Kidney tubule cell (primary cell): ENCODE measurements around the gene ADRA2C.

Source experiments
- DNase-seq: peaks from one replicate; pipeline ENCODE4 v3.0.0-alpha.2; 2018; ENCODE audit warnings: low spot score

Gene ADRA2C

DNA sequence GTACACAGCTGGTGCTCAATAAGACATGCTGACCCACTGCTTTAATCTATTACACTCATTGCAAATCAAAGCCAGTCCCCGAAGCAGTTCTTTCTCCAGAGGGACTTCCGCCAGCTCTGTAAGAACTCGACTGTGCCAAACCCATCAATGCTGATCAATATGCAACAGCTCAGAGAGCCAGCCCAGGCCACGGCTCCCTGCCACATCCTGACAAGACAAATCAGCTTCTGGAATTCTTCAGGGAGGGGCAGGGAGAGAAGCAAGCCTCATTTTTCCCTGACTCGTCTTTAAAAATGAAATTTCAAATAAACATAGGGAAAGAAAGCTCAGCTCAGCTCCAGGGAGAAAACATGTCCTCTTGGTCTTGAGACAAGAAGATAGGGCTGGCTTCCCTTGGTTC is 5.3 kb upstream of the ADRA2C start:
- DNase-seq, result no peak

DNA sequence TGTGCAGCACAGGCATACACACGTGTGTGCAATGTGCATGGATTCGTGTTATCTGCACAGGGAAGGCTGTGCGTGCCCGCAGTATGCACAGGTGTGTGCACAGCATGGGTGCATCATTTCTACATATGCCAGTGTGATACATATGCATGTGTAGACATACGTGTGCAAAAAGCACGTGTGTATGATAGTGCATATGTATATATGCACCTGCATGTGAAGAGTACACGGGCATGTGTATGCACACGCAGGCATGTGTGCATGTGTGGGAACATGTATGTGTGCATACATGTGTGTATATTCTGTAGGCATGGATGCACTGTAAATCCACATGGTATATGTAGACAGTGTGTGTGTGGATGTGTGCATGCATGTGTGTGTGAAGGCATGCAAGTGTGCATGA is 3.9 kb upstream of the ADRA2C start:
- no peak for DNase-seq

DNA sequence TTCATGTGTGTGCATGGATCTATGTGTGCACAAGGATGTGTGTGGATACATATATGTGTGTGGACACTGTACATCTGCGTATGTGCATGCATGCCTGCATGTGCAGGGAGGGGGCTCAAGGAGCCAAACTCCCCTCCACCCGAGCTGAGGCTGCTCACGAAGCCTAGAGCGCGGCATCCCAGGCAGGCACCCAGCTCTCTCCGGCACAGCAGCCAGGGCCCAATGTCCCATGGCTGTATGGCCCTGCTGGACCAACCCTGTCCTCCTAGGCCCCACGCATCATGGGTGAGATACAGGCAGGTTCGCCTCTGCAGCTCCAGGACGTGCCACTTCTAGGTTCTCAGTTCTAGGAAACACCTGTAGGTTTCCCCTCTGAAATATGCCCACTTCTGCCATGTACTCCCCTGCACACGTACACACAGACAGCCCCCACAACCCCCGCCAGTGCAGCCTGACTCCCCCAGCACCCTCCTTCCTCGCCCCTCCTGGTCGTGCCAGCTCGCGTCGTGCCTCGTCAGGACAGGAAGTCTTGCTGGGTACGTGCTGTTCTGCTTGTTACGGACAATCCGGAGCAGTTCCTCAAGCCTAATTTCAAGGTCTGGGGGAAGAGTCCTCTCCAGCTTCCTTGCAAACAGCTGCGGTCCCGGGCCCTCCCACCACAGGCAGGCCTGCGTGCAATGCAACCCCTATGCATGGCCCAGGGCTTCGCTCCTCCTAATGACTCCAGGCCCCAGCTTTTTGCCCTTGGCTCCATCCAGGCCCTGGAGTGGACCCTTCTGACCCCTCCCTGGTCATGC is 3.2 kb upstream of the ADRA2C start:
- DNase-seq, result no peak

DNA sequence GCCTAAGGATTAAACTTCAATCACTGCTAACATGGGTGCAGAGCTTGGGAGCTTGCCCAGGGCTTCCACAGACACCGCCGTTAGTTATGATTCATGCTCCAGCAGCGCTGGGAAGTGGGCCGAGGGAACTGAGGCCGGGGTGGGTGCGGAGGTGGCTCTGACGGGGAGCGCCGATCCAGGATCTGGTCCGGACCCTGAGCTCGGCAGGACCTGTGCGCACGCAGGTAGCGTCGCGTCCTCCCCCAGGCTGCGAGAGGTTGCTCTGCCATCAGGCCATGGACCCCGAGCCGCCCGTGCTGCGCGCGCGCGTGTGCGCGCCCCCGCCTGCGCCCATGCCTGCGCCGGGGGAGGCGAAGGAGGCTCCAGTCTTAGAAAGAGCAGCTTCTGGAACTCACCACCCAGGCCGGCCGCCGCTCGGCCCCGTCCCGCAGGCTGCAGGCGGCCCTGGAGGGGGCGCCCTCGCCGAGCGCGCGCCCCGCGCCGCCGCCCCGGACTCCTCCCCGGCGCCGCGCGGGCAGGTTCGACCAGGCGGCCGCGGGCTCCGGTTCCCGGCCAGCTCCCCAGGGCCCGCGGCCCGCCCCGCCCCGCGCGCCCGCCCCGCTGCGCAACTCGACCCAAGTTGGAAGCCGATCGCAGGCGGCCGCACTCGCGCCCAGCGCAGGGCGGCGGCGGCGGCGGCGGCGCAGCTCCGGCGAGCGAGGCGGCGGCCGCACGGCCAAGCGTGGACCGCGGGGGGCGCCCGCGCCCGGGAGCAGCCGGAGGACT is 732 bp upstream of the ADRA2C start:
- peak; percentile 67 for DNase-seq

DNA sequence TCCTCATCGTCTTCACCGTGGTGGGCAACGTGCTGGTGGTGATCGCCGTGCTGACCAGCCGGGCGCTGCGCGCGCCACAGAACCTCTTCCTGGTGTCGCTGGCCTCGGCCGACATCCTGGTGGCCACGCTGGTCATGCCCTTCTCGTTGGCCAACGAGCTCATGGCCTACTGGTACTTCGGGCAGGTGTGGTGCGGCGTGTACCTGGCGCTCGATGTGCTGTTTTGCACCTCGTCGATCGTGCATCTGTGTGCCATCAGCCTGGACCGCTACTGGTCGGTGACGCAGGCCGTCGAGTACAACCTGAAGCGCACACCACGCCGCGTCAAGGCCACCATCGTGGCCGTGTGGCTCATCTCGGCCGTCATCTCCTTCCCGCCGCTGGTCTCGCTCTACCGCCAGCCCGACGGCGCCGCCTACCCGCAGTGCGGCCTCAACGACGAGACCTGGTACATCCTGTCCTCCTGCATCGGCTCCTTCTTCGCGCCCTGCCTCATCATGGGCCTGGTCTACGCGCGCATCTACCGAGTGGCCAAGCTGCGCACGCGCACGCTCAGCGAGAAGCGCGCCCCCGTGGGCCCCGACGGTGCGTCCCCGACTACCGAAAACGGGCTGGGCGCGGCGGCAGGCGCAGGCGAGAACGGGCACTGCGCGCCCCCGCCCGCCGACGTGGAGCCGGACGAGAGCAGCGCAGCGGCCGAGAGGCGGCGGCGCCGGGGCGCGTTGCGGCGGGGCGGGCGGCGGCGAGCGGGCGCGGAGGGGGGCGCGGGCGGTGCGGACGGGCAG is 792 bp downstream of the ADRA2C start:
- DNase-seq, result peak; percentile 5

DNA sequence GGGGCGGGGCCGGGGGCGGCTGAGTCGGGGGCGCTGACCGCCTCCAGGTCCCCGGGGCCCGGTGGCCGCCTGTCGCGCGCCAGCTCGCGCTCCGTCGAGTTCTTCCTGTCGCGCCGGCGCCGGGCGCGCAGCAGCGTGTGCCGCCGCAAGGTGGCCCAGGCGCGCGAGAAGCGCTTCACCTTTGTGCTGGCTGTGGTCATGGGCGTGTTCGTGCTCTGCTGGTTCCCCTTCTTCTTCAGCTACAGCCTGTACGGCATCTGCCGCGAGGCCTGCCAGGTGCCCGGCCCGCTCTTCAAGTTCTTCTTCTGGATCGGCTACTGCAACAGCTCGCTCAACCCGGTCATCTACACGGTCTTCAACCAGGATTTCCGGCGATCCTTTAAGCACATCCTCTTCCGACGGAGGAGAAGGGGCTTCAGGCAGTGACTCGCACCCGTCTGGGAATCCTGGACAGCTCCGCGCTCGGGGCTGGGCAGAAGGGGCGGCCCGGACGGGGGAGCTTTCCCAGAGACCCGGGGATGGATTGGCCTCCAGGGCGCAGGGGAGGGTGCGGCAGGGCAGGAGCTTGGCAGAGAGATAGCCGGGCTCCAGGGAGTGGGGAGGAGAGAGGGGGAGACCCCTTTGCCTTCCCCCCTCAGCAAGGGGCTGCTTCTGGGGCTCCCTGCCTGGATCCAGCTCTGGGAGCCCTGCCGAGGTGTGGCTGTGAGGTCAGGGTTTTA is 1.5 kb downstream of the ADRA2C start:
- peak; percentile 23 for DNase-seq

DNA sequence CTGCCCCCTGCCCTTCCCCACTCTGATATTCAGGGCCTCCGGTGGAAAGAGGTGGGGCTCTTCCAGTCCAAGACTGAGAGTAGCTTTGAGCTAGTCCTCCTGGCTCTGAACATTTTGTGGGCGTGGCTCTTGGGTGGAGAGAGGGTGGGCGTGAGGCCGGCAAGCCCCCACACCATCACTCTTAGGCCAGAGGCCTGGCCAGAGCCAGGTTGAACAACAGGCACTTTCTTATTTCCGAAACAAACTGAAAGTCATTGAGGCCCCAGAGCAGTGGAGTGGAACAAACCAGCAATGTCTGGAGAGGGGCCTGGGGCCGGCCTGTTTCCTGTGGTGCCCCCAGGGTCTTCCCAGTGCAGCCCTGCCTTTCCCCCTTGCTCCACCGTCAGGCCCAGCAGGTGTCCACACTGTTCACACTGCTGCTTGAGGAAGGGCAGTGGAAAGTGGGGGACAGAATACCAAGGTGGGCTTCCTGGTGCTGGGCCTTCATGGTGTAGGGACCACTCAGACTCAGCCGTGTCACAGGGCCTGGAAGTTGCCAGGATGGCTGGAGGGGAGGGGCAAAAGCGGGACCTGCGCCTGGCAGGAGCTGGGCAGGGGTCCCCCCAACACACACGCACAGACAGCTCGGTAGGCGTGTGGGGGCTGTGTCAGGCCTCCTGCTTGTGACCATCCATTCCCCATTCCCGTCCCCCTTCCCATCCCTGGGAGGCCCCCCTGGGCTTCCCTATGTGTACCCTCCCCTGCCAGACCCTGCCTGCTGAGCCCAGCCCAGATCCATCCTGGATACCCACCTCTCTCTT is 2.9 kb downstream of the ADRA2C start:
- DNase-seq, result no peak

DNA sequence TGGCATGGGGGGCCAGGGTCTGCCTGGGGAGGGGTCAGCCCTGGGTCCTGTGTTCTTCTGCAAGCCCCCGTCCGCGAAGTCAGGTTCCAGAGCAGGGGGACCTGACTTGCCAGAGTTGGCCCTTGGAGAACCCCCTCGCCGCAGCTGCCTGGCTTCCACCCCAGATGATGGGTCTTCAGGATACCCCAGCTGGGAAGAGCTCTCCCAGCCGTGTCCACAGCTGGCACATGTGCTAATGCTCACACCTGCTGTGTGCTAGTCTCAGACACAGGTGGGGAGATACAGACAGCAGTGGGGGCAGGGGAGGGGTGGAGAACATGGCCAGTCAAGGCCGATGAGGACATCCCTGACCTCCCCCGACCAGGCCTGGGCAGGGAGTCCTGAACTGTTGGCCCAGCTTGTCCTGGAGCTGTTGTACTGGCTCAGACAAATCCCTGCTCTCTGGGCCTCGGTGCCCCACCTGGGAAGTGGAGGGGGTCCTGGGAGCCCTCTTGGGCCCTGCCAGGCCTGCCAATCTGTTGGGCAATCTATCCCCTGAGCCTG is 3.5 kb downstream of the ADRA2C start:
- no peak for DNase-seq

DNA sequence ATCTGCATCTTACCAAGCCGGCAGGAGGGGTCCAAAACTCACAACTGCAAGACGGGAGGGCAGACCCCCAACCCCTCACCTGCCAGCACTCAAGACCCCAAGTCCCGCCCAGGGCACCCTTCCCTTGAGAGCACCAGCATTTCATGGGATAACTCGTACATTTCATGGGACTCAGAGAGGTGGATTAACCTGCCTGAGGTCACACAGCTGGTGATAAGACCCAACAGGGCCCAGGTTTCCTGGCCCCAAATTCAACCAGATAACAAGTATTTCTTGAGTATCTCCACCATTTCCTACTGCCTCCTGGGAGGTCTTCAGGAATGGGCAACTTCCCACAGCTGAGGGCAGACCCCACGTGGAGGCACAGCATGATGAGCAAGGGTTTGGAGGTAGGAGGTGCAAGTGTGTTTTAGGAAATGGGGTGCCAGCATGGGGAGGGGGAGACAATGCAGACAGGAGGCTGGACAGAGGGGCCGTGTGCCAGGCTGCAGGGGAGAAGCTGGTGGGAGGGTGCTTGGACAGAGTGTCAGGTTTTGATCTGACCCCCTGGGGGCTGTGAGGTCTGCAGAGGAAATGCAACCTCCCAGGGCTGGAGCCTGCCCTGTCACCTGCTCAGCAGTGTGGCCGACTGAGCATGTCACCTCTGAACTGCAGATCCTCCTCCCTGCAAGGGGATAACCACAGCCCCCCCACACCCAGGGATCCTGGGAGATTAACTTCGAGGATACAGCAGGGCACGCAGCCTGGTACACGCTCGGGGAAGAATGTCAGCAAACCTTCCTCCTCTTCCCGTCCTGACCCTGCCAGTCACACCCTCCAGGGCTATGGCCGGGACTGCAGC is 4.4 kb downstream of the ADRA2C start:
- no peak for DNase-seq

DNA sequence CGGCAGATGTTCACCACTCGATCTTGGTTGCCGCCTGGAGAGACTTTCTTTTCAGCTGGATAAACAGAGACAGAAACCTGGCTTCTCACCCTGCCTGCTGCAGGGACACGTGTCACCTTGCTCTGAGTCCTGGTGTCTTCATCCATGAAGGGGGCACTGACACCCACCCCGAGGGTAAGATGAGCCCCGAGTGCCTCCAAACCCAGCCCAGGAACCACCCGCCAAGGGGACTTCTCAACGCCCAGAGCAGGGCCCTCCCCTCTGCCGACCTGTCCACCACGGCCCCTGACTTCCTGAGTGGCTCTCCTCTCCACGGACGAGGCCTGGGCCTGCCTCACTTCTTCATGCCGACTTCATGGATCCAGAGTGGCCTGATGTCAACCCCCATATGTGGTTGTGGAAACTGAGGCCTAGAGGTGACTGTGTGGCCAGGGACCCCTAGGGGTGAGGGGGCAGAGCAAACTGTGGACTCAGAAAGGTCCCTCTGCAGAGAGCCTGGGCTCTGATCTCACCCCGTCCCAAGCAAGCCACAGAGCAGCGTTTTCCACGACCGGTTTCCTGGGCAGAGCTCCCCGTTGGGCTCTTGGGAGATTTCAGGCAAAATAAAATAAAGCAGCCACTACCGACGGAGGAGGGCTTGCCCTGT is 5.1 kb downstream of the ADRA2C start:
- no peak for DNase-seq

DNA sequence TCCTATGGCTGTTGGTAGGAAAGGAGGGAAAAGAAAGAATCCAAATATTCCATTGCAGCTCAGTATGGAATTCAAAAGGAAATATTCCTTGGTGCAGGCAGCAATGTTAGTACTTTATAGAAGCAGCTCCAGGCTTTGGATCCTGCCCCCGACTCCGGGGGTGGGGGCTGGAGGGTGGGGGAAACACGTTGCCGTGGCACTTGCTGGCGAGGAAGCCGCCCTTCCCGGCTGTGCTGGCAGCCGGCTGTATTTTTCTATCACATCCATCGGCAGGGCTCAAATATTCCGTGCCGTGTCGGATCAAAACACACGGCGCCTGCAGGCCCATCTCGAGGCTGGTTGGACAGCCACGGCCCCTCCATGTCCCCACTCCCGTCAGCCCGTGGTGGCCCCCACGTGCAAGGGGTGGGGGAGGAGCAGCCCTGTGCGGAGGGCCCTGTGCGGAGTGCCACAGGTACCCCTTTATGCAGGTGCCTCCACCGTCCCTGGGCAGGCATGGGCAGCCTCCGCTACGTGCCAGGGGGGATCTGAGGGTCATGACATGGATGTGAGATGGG is 5.8 kb downstream of the ADRA2C start:
- DNase-seq, result no peak

DNA sequence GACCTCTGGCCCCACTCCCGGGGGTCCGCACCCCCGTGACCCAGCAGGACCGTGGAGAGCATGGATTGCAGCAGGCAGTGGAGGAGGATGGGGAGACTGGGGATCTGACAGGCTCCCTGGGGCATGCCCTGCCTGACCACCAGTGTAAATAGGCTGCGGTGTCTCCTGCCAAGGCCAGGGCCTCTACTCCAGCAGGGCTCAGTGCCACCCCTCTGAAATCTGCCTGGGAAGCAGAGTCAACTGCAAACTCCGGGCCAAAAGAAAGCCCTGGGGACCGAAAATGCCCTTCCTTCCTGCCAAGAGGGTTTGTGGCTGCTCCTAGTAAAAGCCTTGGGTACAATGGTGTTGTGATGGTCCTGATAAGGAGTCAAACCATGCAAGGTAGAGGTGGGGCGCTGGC is 6.4 kb downstream of the ADRA2C start:
- DNase-seq, result no peak

DNA sequence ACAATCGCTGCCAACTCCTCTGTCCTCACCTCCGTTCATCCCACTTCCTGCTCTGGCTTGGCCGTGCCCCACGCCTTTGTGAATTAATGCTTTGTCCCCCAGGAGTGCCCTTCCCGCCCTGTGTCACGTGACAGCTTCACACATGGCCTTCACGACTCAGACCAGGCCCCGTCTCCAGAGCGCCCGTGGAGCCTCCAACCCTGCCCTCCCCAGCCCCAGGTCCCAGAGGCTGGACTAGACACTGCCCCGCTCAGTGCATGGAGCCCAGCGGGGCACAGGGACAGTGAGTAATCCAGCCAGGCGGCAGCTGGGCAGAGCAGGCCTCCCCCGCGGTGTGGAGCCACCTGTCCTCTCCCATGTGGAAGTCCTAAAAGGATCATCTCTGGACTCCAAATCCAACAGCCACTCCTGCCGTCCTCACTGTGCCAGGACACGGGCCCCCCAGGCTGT is 7.4 kb downstream of the ADRA2C start:
- no peak for DNase-seq

DNA sequence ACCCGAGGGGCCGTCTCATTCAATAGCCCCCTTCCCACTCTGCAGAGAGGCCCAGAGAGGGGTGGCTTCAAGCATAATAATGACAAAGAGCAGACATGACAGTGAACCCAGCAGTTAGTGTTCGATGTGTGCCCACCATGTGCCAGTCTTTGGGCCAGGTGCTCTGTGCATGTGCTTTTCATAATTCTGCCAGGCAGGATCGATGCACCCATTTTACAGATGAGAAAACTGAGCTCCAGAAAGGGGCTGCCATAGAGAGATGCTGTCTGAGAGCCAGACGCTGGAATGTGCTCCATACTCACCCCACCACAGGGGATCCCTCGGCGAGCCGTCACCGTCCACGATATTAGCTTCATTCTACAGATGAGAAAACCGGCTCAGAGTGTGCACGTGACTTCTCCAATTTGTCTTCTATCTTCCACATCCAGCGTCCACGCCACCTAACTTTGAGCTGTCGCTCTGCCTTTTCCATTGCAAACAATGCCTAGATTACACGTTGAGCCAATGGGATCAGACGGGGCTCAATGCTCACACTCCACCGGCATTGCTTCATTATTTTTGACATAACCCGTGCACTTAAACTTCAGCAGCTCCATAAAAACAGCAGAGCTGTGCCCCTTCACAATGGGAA is 8.2 kb downstream of the ADRA2C start:
- DNase-seq, result no peak

DNA sequence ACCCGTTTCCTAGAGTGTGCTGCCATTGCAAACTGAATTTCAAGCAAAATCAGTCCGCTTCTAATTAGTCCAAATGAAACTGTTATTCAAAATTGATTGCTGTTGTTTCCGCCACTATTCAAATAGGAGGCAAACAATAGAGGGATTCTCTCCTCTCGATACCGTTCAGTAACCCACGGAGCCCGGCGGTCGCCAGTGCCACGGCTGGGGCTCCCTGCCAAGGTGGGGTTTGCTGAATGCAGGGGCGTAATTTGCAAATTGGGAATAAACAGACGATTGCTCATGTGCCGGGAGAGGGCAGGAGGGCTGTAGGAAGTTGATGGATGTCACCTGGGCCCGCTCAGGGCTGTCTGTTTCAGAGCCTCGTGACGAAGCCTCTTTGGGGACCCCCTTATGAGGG is 8.8 kb downstream of the ADRA2C start:
- DNase-seq, result no peak

DNA sequence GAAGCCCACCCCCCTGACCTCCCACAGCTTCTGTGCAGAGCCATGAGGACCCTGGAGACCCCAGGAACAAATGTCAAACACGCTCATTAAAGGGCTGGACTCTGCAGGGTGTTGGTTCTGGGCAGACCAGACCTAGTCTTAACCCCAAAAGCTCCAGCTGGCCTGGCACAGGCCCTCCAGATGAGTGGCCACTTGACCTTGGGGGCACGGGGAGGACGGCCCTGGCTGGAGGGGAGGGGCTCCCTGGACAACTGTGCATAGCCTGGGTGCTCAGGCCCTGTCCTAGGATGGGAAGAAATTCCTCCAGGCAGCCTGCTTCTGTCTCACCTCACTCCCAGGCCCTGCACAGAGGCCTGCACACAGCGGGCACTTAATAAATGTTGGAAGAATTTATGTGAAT is 9.4 kb downstream of the ADRA2C start:
- no peak for DNase-seq

DNA sequence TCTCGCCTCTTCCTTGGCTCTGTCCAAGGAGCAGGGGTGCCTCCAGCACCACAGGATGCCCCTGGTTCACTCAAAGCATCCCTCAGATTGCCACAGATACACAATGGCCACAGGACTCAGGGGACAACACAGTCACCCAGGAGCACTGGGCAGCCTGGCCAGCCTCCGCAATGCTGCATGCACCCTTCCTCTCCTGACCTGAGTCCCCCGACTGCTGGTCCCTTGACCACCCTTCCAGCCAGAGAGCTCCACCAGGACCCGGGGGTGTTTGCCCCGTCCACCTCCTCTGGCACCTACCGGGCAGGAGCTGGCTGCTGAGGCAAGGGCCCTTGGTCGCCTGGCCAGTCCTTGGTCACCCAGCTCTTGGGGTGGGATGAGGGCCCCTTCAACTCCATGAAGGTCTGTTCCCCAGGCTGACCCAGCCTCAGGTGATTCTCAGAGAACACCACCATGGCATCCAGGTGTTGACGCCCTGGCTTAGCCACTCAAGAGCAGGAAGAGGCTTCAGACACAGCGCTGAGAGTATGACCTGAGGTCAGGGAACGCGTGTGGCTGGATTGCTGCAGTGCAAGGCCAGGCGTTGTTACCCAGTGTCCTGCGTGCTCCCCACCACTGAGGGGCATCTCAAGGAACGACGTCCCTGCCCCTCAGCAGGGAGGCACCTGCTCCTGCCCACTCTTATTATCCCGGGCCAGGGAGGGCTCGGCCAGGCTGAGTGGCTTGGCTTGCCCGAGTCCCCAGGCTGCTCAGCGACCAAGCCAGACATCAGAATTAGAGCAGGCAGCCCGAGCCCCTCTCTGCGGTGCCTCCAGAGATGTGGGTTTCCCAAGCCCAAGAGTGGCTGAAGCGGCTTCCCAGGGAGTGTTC is 10.2 kb downstream of the ADRA2C start:
- no peak for DNase-seq

DNA sequence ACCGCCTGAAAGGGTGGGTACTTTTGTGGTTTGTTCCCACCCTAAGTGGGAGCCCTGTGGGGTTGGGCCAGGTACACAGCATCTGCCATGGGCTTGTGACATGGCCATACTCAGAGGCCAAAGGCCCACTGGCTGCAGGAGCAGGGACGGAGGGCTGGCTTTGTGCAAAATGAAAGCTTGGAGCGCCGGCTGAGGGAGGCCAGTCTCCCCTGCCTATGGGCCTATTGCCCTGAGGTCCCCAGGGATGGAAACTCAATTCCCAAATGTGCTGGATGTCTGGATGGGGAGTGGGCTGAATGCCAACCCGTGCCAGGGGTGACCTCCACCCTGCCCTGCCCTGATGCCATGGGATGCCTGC is 10.8 kb downstream of the ADRA2C start:
- DNase-seq, result no peak
